Adrenal gland (tissue), 12 donors: Measurements from ENCODE around the gene CTDSP2. TPM values are rescaled to one million over a fixed set of nuclear protein-coding genes. Genes with fewer than 3 reads are reported as not detected.
"Not testable (repeated sequence)": the region's sequence is repeated elsewhere in the genome, so short reads cannot be mapped to it uniquely, and the experiment has no call there.

Experiments
- DNase-seq, 7 donors: peaks; one replicate each; pipeline ENCODE4 v3.0.0-alpha.2; 2019 to 2020
- H3K27ac ChIP-seq, 5 donors: fragments of 200-600 bp; sonication (generic) in 4 of 5; 1 replicate in 3 of 5; 2 replicates in 2 of 5; pipeline versions ENCODE4 v1.5.1 to v1.8.0; 2016 to 2020; ENCODE audit warnings: mild to moderate bottlenecking in 1 of 5
- H3K27me3 ChIP-seq: fragments of 200-600 bp; 2 replicates; pipeline ENCODE4 v1.8.0; 2021
- H3K36me3 ChIP-seq, 2 donors: fragments of 200-600 bp; replicated peaks in 1 of 2; 1 replicate in 1 of 2; 2 replicates in 1 of 2; pipeline versions ENCODE4 v1.5.1 to v1.8.0; 2018 to 2022
- H3K4me1 ChIP-seq, 2 donors: fragments of 200-600 bp; replicated peaks in 1 of 2; 1 replicate in 1 of 2; 2 replicates in 1 of 2; pipeline versions ENCODE4 v1.5.1 to v1.8.0; 2018 to 2021
- H3K4me3 ChIP-seq, 4 donors: fragments of 200-600 bp; sonication (generic) in 3 of 4; one replicate each; pipeline ENCODE4 v1.5.1; 2016 to 2018
- H3K9me3 ChIP-seq, 3 donors: fragments of 200-600 bp; sonication (generic) in 1 of 3; replicated peaks in 1 of 3; 1 replicate in 2 of 3; 2 replicates in 1 of 3; pipeline versions ENCODE4 v1.5.1 to v1.8.0; 2016 to 2021
- CTCF ChIP-seq, 6 experiments: fragments of 450-650 bp in 4 of 6; fragments of 200-600 bp in 2 of 6; sonication (generic) in 1 of 6; IDR thresholded peaks; 1 replicate in 5 of 6; 2 replicates in 1 of 6; pipeline versions ENCODE4 v1.5.1 to v1.8.0; 2016 to 2021; ENCODE audit warnings: antibody characterized with exemption in 6 of 6, mild to moderate bottlenecking in 2 of 6, moderate library complexity in 1 of 6
- POLR2A ChIP-seq, 2 donors: fragments of 450-650 bp; IDR thresholded peaks; one replicate each; pipeline ENCODE4 v1.6.1; 2017; ENCODE audit warnings: antibody characterized with exemption in 2 of 2, mild to moderate bottlenecking in 2 of 2, moderate library complexity in 1 of 2
- WGBS, 4 donors: extraction: QIAGEN DNeasy Blood & Tissue Kit in 2 of 4; methylation state at CpG; one replicate each; pipeline versions ENCODE4 v1.1.5 to v1.1.7; 2013 to 2017; 5-methylcytosine and 5-hydroxymethylcytosine counted together
- intact Hi-C, 2 donors: fragments of 100-400 bp; cut with DNase I; formaldehyde crosslinking; loops; one replicate each; pipeline versions ENCODE4 v1.14.1 to v1.15.0; 2022 to 2023
- polyA plus RNA-seq, 3 donors: library from polyadenylated mRNA; stranded (reverse); fragments of 200-250 nt in 2 of 3; fragments of 350-450 nt in 1 of 3; fragmentation: Illumina TruSeq in 1 of 3; extraction: RNeasy Lipid Tissue Mini Kit (QIAGEN cat#74804) in 1 of 3; gene quantifications; one replicate each; pipeline ENCODE4 v1.2.3, GENCODE V29; 2013 to 2014
- total RNA-seq, 9 donors: library from RNA; depleted of rRNA in 4 of 9; stranded (reverse); fragments of >200 nt in 4 of 9; fragments of 120-200 nt in 1 of 9; fragmentation: NEBNext Ultra II Directional in 1 of 9; extraction: Animal tissue kit (Norgen Biotek cat#: 25700) in 1 of 9; gene quantifications; one replicate each; pipeline versions ENCODE4 v1.1.0 to v1.2.4, GENCODE V29; 2013 to 2023
- donor health status: healthy with polysubstance abuse.
- donor health status: Bipolar disorder and iron deficiency.
- donor health status: DM: yes; HTN: yes; CAD: no.
- donor health status: DM: no; HTN: no; CAD: no.
- donor health status: DM: no; HTN: no; CAD: no.
- donor health status: DM: yes; HTN: yes; CAD: no.

Gene CTDSP2
- total and polyA plus RNA-seq, 12 donors = 42.9 to 275 (median 192) TPM

GRCh38 chr12:57823131-57823907 is 23.2 kb downstream of the CTDSP2 start:
- Histone ChIP-seq H3K4me3 (no peak overlapping the region), H3K36me3 (peaks cover 0 to 99% of the 10 kb centered on the region in 2 donors), H3K9me3 (no peaks in the 10 kb centered on the region), H3K27me3 (no peaks in the 10 kb centered on the region), H3K27ac (peak overlapping the region in 2 of 5 donors; percentile 13 to 61), H3K4me1 (peaks cover 0 to 6% of the 10 kb centered on the region in 2 donors)
- DNase-seq = no peak
- WGBS, 4 donors = 80 to 86% (median 84%) methylated on average over 13 to 17 of the region's 17 CpGs
- no peak for TF ChIP-seq CTCF (IDR thresholded peaks at IDR 0.05)
- no peak for TF ChIP-seq POLR2A (IDR thresholded peaks at IDR 0.05)
- intact Hi-C loops = no loop called here

GRCh38 chr12:57822392-57823130 is 24.0 kb downstream of the CTDSP2 start:
- Histone ChIP-seq H3K36me3 (peaks cover 0 to 95% of the 10 kb centered on the region in 2 donors), H3K4me3 (no peak overlapping the region), H3K27ac (peak overlapping the region in 2 of 5 donors; percentile 13 to 61), H3K9me3 (no peaks in the 10 kb centered on the region), H3K4me1 (peaks cover 4 to 13% of the 10 kb centered on the region in 2 donors), H3K27me3 (no peaks in the 10 kb centered on the region)
- no peak for DNase-seq
- WGBS, 4 donors = 77 to 78% (median 77%) methylated on average over 10 of the region's 10 CpGs
- intact Hi-C loops = no loop called here
- TF ChIP-seq CTCF (IDR thresholded peaks at IDR 0.05) (no peak), POLR2A (IDR thresholded peaks at IDR 0.05) (no peak)

- WGBS, 4 donors = 77 to 87% (median 82%) methylated on average over 9 to 10 of the region's 10 CpGs
- H3K36me3 ChIP-seq = peaks cover 0 to 86% of the 10 kb centered on the region in 2 donors
These were observed 24.9 kb downstream of the CTDSP2 start for GRCh38 chr12:57821474-57822214.

GRCh38 chr12:57821015-57821414 is 25.5 kb downstream of the CTDSP2 start:
- H3K4me3 ChIP-seq, DNase-seq, H3K27me3 ChIP-seq, H3K27ac ChIP-seq, intact Hi-C loops, H3K9me3 ChIP-seq: not testable (repeated sequence)
- peaks cover 0 to 80% of the 10 kb centered on the region in 2 donors for H3K36me3 ChIP-seq
- WGBS, 4 donors = 72 to 100% (median 74%) methylated on average over 1 to 5 of the region's 5 CpGs
- H3K4me1 ChIP-seq = peaks cover 10 to 28% of the 10 kb centered on the region in 2 donors

More at GRCh38 chr12:57821474-57822214, 24.9 kb downstream of the CTDSP2 start:
- DNase-seq = no peak
- Histone ChIP-seq H3K27ac (peak overlapping the region in 1 of 5 donors; percentile 18), H3K4me3 (no peak overlapping the region), H3K9me3 (no peaks in the 10 kb centered on the region), H3K27me3 (no peaks in the 10 kb centered on the region), H3K4me1 (peaks cover 10 to 22% of the 10 kb centered on the region in 2 donors)
- intact Hi-C loops = no loop called here
- TF ChIP-seq POLR2A (IDR thresholded peaks at IDR 0.05) (no peak), CTCF (IDR thresholded peaks at IDR 0.05) (no peak)

GRCh38 chr12:57820119-57820518 is 26.4 kb downstream of the CTDSP2 start:
- Histone ChIP-seq H3K4me1 (peaks cover 12 to 37% of the 10 kb centered on the region in 2 donors), H3K36me3 (peaks cover 0 to 71% of the 10 kb centered on the region in 2 donors)
- DNase-seq, H3K9me3 ChIP-seq, intact Hi-C loops, H3K27ac ChIP-seq, H3K4me3 ChIP-seq, H3K27me3 ChIP-seq: not testable (repeated sequence)
- WGBS, 4 donors = 77 to 87% (median 86%) methylated on average over 8 of the region's 8 CpGs

- H3K4me3 ChIP-seq, H3K27me3 ChIP-seq, intact Hi-C loops, H3K9me3 ChIP-seq, DNase-seq: not testable (repeated sequence)
- 76 to 82% (median 79%) methylated on average over 3 of the region's 3 CpGs for WGBS, 4 donors
- H3K27ac ChIP-seq = peak overlapping the region in 2 of 5 donors; percentile 53 to 70
- H3K4me1 ChIP-seq = peaks cover 12 to 45% of the 10 kb centered on the region in 2 donors
- peaks cover 0 to 54% of the 10 kb centered on the region in 2 donors for H3K36me3 ChIP-seq
These were observed 28.6 kb downstream of the CTDSP2 start for GRCh38 chr12:57817990-57818331.
